ENCODE data around the gene SYTL1.

Gene SYTL1

GRCh38 chr1:27322569-27323240, 19.1 kb upstream of the SYTL1 start:
- Histone ChIP-seq H3K4me2 (ENCODE audit: low read length) (peak overlapping the region; percentile 90), H3K36me3 (ENCODE audit: insufficient read depth, low read length) (peaks cover 29% of the 10 kb centered on the region), H3K27me3 (ENCODE audit: control insufficient read depth, insufficient read depth, low read length) (no peaks in the 10 kb centered on the region), H3K4me3 (ENCODE audit: low read length) (peak overlapping the region; percentile 98), H3K9me3 (replicated peaks; ENCODE audit: low read length) (no peaks in the 10 kb centered on the region), H3K9ac (ENCODE audit: low read depth, low read length) (peak overlapping the region; percentile 100), H3K4me1 (ENCODE audit: control insufficient read depth, insufficient read depth, low read length) (peaks cover 25% of the 10 kb centered on the region)

DNA sequence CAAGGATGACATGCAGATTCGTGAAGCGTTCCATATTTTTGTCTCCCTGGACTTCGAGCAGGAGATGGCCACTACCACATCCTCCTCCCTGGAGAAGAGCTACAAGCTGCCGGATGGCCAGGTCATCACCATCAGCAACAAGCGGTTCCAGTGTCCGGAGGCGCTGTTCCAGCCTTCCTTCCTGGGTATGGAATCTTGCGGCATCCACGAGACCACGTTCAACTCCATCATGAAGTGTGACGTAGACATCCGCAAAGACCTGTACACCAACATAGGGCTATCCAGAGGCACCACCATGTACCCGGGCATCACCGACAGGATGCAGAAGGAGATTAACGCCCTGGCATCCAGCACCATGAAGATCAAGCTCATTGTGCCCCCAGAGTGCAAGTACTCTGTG, 16.5 kb upstream of the SYTL1 start:
- Histone ChIP-seq H3K9me3 (replicated peaks; ENCODE audit: low read length) (no peaks in the 10 kb centered on the region), H3K4me1 (ENCODE audit: control insufficient read depth, insufficient read depth, low read length) (peaks cover 25% of the 10 kb centered on the region), H3K4me2 (ENCODE audit: low read length) (no peak overlapping the region), H3K27me3 (ENCODE audit: control insufficient read depth, insufficient read depth, low read length) (no peaks in the 10 kb centered on the region), H3K4me3 (ENCODE audit: low read length) (no peak overlapping the region), H3K9ac (ENCODE audit: low read depth, low read length) (no peak overlapping the region), H3K36me3 (ENCODE audit: insufficient read depth, low read length) (peaks cover 40% of the 10 kb centered on the region)

GRCh38 chr1:27327964-27328363, 13.9 kb upstream of the SYTL1 start:
- H3K9me3 ChIP-seq (replicated peaks; ENCODE audit: low read length) = no peaks in the 10 kb centered on the region
- H3K9ac ChIP-seq (ENCODE audit: low read depth, low read length) = no peak overlapping the region
- H3K27me3 ChIP-seq (ENCODE audit: control insufficient read depth, insufficient read depth, low read length) = no peaks in the 10 kb centered on the region
- H3K4me1 ChIP-seq (ENCODE audit: control insufficient read depth, insufficient read depth, low read length) = peaks cover 32% of the 10 kb centered on the region
- no peak overlapping the region for H3K4me3 ChIP-seq (ENCODE audit: low read length)
- no peak overlapping the region for H3K4me2 ChIP-seq (ENCODE audit: low read length)
- H3K36me3 ChIP-seq (ENCODE audit: insufficient read depth, low read length) = peaks cover 57% of the 10 kb centered on the region

- no peak overlapping the region for H3K4me3 ChIP-seq (ENCODE audit: low read length)
- H3K36me3 ChIP-seq (ENCODE audit: insufficient read depth, low read length) = peaks cover 69% of the 10 kb centered on the region
- H3K9ac ChIP-seq (ENCODE audit: low read depth, low read length) = no peak overlapping the region
- H3K27me3 ChIP-seq (ENCODE audit: control insufficient read depth, insufficient read depth, low read length) = no peaks in the 10 kb centered on the region
- peaks cover 21% of the 10 kb centered on the region for H3K4me1 ChIP-seq (ENCODE audit: control insufficient read depth, insufficient read depth, low read length)
- H3K9me3 ChIP-seq (replicated peaks; ENCODE audit: low read length) = no peaks in the 10 kb centered on the region
- H3K4me2 ChIP-seq (ENCODE audit: low read length) = no peak overlapping the region
Measured at GRCh38 chr1:27330786-27331185, 11.0 kb upstream of the SYTL1 start.

DNA sequence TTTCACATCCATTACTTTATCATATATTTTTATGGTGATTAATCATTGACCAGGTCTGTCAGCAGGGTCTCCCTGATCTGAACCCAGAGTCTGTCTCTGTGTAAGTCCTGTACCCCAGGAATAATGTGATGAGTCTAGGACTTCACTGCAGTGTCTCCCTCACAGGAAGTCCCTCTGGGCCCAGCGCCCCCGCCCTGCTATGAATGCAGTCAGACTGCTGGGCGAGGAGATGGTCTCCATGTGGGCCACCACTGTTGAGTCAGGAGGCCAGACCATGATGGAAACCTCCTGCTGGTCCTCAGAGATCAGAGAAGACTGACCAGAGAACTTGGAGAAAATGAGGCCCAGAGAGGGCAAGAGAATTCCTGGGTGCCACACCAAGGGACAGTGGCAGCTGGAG, 10.4 kb upstream of the SYTL1 start:
- no peak overlapping the region for H3K4me3 ChIP-seq (ENCODE audit: low read length)
- peaks cover 69% of the 10 kb centered on the region for H3K36me3 ChIP-seq (ENCODE audit: insufficient read depth, low read length)
- no peaks in the 10 kb centered on the region for H3K27me3 ChIP-seq (ENCODE audit: control insufficient read depth, insufficient read depth, low read length)
- no peak overlapping the region for H3K4me2 ChIP-seq (ENCODE audit: low read length)
- peaks cover 16% of the 10 kb centered on the region for H3K4me1 ChIP-seq (ENCODE audit: control insufficient read depth, insufficient read depth, low read length)
- H3K9ac ChIP-seq (ENCODE audit: low read depth, low read length) = no peak overlapping the region
- no peaks in the 10 kb centered on the region for H3K9me3 ChIP-seq (replicated peaks; ENCODE audit: low read length)

DNA sequence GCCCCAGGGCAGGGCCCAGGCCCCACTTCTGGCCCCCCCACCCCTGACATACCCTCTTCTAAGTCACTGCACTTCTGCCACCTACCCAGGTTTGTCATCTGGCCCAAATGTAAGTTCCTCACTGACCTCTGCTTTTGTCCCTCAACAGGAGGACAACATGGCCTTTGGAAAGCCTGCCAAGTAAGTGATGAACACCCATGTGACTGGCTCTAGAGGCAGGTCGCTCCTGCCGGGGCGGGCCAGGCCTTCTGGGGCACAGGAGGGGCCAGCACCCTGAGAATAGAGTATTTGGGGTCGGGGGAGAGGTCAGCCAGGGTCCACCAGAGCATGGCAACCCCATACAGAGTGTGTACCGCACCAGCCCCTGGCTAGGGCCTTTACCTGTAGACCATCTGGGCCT, 9.9 kb upstream of the SYTL1 start:
- H3K4me2 ChIP-seq (ENCODE audit: low read length) = no peak overlapping the region
- no peaks in the 10 kb centered on the region for H3K9me3 ChIP-seq (replicated peaks; ENCODE audit: low read length)
- H3K27me3 ChIP-seq (ENCODE audit: control insufficient read depth, insufficient read depth, low read length) = no peaks in the 10 kb centered on the region
- H3K4me3 ChIP-seq (ENCODE audit: low read length) = no peak overlapping the region
- H3K4me1 ChIP-seq (ENCODE audit: control insufficient read depth, insufficient read depth, low read length) = peaks cover 11% of the 10 kb centered on the region
- H3K9ac ChIP-seq (ENCODE audit: low read depth, low read length) = no peak overlapping the region
- H3K36me3 ChIP-seq (ENCODE audit: insufficient read depth, low read length) = peaks cover 71% of the 10 kb centered on the region

GRCh38 chr1:27332536-27333281, 9.1 kb upstream of the SYTL1 start:
- Histone ChIP-seq H3K9ac (ENCODE audit: low read depth, low read length) (no peak overlapping the region), H3K4me2 (ENCODE audit: low read length) (no peak overlapping the region), H3K4me3 (ENCODE audit: low read length) (no peak overlapping the region), H3K4me1 (ENCODE audit: control insufficient read depth, insufficient read depth, low read length) (peaks cover 8% of the 10 kb centered on the region), H3K27me3 (ENCODE audit: control insufficient read depth, insufficient read depth, low read length) (no peaks in the 10 kb centered on the region), H3K36me3 (ENCODE audit: insufficient read depth, low read length) (peaks cover 72% of the 10 kb centered on the region), H3K9me3 (replicated peaks; ENCODE audit: low read length) (no peaks in the 10 kb centered on the region)

- no peak overlapping the region for H3K4me3 ChIP-seq (ENCODE audit: low read length)
- peaks cover 8% of the 10 kb centered on the region for H3K4me1 ChIP-seq (ENCODE audit: control insufficient read depth, insufficient read depth, low read length)
- H3K4me2 ChIP-seq (ENCODE audit: low read length) = no peak overlapping the region
- no peaks in the 10 kb centered on the region for H3K27me3 ChIP-seq (ENCODE audit: control insufficient read depth, insufficient read depth, low read length)
- H3K9me3 ChIP-seq (replicated peaks; ENCODE audit: low read length) = no peaks in the 10 kb centered on the region
- no peak overlapping the region for H3K9ac ChIP-seq (ENCODE audit: low read depth, low read length)
- peaks cover 61% of the 10 kb centered on the region for H3K36me3 ChIP-seq (ENCODE audit: insufficient read depth, low read length)
Measured at GRCh38 chr1:27333717-27334279, 8.0 kb upstream of the SYTL1 start.

DNA sequence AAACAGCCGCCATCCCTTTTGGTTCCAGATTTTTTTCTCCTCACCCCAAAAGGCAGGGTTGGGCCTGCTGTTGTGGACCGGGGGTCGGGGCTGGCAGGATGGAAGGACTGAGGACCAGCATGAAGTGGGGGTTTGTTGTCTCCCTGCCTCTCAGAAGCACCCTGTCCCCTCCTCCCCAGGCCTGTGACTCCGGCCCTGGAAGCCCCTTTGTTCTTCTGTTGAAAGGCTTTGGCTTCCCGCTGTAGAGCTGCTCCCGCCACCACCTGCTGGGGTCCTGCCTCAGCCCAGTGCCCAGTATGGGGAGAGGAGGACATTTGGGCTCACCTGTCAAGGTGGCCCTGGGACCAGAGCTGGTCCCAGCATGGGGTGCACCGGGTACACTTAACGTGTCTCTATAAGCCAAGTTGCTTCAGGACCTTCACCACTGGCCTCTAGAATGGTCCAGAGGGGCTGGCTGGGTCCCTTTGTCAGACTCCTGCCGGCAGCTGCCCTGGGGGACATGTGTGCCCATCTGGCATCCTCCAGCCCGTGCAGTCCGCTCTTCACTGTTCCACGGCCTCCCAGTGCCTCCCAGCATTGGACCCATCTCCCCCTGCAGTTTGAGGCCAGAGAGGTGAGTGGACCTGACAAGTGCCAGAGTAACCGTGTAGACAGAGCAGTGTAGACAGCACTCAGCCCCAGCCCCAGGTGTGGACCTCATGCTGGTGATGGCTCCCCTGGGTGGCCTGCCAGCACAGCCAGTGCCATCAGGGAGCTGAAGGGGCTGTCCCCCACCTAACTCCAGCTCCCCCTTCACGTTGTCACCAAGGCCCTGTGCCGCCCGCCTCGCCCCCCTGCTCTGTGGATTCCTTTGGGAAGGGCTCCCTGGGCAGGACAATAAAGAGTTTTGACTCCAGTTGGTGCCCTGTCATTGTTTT, 6.1 kb upstream of the SYTL1 start:
- Histone ChIP-seq H3K9me3 (replicated peaks; ENCODE audit: low read length) (no peaks in the 10 kb centered on the region), H3K9ac (ENCODE audit: low read depth, low read length) (no peak overlapping the region), H3K27me3 (ENCODE audit: control insufficient read depth, insufficient read depth, low read length) (no peaks in the 10 kb centered on the region), H3K36me3 (ENCODE audit: insufficient read depth, low read length) (peaks cover 58% of the 10 kb centered on the region), H3K4me2 (ENCODE audit: low read length) (no peak overlapping the region), H3K4me1 (ENCODE audit: control insufficient read depth, insufficient read depth, low read length) (peaks cover 10% of the 10 kb centered on the region), H3K4me3 (ENCODE audit: low read length) (no peak overlapping the region)

DNA sequence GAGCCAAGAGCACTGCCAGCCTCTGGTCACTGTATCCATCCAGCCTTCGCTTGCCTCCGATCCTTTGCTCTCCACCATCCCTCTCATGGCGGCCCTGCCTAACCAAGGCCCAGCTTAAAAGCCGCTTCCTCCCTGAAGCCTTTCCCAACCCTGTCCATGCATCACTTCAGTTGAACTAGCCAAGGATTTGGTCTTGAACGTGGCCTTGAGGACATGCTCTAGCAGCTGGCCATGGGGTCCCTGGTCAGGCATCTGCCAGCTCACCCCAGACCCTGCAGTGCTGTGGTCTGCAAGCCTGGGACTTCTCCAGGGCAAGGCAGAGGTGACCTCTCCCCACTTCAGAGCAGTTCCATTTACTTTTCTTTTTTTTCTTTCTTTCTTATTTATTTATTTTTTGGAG, 5.1 kb upstream of the SYTL1 start:
- peaks cover 54% of the 10 kb centered on the region for H3K36me3 ChIP-seq (ENCODE audit: insufficient read depth, low read length)
- no peak overlapping the region for H3K4me2 ChIP-seq (ENCODE audit: low read length)
- no peak overlapping the region for H3K9ac ChIP-seq (ENCODE audit: low read depth, low read length)

DNA sequence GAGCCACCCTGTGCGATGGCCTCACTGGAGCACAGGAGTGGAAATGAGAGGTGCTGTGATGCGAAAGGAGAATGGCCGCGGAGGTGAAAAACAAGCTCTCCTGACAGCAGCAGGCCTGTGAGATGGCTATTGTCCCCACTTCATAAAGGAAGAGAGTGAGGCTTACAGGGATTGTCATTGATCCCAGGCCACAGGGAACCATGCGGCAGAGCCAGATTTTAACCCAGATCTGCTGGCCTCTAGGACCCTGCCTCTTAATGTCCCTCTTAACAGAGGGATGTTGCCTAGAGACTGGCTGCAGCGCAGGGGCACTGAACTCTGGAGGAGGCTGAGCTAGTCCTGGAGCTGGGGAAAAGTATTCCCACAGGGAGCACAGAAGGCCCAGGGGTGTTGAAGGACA, 3.1 kb upstream of the SYTL1 start:
- H3K4me1 ChIP-seq (ENCODE audit: control insufficient read depth, insufficient read depth, low read length) = peaks cover 23% of the 10 kb centered on the region
- no peak overlapping the region for H3K4me3 ChIP-seq (ENCODE audit: low read length)
- H3K9ac ChIP-seq (ENCODE audit: low read depth, low read length) = no peak overlapping the region
- H3K36me3 ChIP-seq (ENCODE audit: insufficient read depth, low read length) = peaks cover 35% of the 10 kb centered on the region
- no peaks in the 10 kb centered on the region for H3K27me3 ChIP-seq (ENCODE audit: control insufficient read depth, insufficient read depth, low read length)
- no peaks in the 10 kb centered on the region for H3K9me3 ChIP-seq (replicated peaks; ENCODE audit: low read length)
- no peak overlapping the region for H3K4me2 ChIP-seq (ENCODE audit: low read length)

More for the DNA sequence above, 5.1 kb upstream of the SYTL1 start:
- no peak overlapping the region for H3K4me3 ChIP-seq (ENCODE audit: low read length)
- H3K9me3 ChIP-seq (replicated peaks; ENCODE audit: low read length) = no peaks in the 10 kb centered on the region
- no peaks in the 10 kb centered on the region for H3K27me3 ChIP-seq (ENCODE audit: control insufficient read depth, insufficient read depth, low read length)
- peaks cover 20% of the 10 kb centered on the region for H3K4me1 ChIP-seq (ENCODE audit: control insufficient read depth, insufficient read depth, low read length)

Measured in skeletal muscle satellite cell (primary cell).